GM21381 (cell line): ENCODE data around the gene IGSF9B.
"Not testable (repeated sequence)": the region's sequence is repeated elsewhere in the genome, so short reads cannot be mapped to it uniquely, and the experiment has no call there.

ENCODE experiments used
- ATAC-seq: cut with Tn5 transposase; IDR thresholded peaks from one replicate; pipeline ENCODE4 v1.9.1; 2021; ENCODE audit warnings: mild to moderate bottlenecking, moderate library complexity; ENCODE audit not compliant: unreplicated experiment

IGSF9B gene, protein sequence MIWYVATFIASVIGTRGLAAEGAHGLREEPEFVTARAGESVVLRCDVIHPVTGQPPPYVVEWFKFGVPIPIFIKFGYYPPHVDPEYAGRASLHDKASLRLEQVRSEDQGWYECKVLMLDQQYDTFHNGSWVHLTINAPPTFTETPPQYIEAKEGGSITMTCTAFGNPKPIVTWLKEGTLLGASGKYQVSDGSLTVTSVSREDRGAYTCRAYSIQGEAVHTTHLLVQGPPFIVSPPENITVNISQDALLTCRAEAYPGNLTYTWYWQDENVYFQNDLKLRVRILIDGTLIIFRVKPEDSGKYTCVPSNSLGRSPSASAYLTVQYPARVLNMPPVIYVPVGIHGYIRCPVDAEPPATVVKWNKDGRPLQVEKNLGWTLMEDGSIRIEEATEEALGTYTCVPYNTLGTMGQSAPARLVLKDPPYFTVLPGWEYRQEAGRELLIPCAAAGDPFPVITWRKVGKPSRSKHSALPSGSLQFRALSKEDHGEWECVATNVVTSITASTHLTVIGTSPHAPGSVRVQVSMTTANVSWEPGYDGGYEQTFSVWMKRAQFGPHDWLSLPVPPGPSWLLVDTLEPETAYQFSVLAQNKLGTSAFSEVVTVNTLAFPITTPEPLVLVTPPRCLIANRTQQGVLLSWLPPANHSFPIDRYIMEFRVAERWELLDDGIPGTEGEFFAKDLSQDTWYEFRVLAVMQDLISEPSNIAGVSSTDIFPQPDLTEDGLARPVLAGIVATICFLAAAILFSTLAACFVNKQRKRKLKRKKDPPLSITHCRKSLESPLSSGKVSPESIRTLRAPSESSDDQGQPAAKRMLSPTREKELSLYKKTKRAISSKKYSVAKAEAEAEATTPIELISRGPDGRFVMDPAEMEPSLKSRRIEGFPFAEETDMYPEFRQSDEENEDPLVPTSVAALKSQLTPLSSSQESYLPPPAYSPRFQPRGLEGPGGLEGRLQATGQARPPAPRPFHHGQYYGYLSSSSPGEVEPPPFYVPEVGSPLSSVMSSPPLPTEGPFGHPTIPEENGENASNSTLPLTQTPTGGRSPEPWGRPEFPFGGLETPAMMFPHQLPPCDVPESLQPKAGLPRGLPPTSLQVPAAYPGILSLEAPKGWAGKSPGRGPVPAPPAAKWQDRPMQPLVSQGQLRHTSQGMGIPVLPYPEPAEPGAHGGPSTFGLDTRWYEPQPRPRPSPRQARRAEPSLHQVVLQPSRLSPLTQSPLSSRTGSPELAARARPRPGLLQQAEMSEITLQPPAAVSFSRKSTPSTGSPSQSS (N-terminal part only)

DNA sequence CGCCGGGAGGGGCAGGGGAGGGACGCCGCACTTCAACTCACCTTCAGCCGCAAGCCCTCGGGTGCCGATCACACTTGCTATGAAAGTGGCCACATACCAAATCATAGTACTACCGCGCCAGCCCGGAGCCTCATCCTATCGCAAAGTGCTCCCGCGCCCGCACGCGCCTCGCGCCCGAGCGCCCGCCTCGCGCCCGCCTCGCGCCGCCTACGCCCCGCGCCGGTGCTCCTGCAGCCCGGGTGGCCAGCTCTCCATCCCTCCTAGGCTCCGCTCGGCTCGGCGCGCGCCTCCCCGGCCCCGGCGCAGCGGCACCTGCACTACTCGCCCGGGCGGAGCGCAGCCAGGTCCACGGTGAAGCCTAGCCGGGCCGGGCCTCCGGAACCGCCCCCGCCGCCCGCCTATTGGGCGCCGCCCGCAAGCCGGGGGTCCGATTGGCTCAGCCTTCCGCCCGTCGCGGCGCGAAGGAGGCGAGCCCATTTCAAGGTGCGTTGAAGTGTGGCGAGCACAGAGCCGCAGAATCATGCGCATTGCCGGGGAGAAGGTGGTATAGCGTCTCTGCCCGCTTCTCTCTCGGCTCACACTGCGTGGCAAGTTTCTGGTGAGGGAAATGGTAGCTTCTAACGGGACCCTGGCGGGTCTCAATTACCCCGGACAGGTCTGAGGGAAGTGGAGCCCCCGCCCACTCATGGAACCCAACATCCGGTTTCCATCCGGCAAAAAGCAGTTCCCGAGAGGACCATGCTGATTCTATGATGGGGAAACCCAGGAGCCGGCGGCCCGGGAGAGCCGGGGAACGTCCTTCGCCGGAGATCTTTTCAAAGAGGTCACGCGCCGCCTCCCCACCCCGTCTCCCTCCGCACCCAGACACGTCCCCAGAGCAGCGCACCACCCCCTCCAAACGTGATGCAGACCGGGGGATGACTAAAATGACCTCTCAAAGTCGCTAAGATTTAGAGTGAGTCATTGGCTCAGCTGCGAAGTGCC is at the start of gene IGSF9B:
Gene IGSF9B (minus strand): TSS at position 319 of the 984 bp plus-strand sequence. CDS start 214 bp downstream, at position 105.
- peak; percentile 99 for ATAC-seq

- no peak for ATAC-seq
These were observed 47.9 kb upstream of the IGSF9B start for GRCh38 chr11:134004496-134005172.

- ATAC-seq: no peak
These were observed 47.2 kb upstream of the IGSF9B start for GRCh38 chr11:134003792-134004495.

GRCh38 chr11:134002819-134003218 is 46.1 kb upstream of the IGSF9B start:
- ATAC-seq: not testable (repeated sequence)

DNA sequence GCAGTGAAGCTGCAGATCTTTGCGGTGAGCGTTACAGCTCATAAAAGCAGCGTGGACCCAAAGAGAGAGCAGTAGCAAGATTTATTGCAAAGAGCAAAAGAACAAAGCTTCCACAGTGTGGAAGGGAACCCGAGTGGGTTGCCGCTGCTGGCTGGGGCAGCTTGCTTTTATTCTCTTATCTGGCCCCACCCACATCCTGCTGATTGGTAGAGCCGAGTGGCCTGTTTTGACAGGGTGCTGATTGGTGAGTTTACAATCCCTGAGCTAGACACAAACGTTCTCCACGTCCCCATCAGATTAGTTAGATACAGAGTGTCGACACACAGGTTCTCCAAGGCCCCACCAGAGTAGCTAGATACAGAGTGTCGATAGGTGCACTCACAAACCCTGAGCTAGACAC is 45.6 kb upstream of the IGSF9B start:
- ATAC-seq: not testable (repeated sequence)

DNA sequence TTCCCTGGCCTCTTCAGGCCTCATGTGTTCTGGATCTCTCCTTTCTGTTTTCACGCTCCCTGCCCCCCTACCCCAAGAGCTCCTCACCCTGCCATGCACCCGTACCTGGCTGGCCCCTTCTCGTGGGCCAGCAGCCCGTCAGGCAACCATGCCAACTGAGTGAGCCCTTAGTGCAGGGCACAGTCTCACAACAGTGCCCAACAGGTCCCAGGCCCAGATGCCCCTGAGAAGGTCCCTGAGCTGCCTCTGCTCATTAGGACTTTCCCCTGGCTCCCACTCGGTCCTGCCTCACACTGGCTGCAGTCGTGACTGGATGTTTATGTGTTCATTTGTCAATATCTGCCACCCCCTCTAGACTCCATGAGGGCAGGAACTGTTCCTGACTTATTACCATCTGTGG is 44.8 kb upstream of the IGSF9B start:
- ATAC-seq: no peak

- no peak for ATAC-seq
These were observed 44.3 kb upstream of the IGSF9B start for GRCh38 chr11:134001088-134001487.

DNA sequence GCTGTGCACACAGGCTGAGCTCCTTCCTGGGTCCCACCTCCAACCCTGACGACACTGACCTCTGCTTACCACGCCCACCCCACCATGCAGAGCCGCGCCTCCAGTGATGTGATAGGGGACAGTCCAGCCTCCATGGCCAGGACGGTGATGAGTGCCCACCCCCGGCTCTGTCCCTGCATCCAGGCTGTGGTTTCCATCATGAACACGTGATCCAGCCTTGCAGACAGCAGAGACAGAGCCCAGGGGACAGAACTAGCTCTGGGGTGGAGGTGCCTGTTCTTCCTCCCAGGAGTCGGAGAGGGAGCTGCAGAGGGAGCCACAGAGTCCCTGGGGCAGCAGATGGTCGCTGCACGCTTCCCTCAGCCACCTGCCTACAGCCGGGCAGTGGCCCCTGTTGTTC is 42.6 kb upstream of the IGSF9B start:
- no peak for ATAC-seq

DNA sequence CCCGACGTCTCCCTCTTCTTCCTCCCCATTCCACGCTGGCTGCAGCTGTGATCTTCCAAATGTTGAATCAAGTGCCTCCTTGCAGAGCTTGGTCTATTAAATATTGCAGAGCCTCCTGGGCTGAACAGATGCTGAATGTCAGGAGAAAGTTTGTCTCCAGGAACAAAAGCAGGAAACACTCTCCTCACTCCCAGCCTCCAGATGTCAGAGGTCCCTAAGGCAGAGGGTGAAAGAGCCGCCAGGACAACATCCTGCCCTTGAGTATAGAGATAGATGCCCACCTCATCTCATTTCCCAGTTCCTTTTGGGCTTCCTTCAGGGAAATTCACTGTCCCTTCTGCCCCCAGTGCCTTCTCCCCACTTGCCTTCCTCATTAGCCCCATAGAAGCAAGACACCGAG is 40.8 kb upstream of the IGSF9B start:
- ATAC-seq: no peak

GRCh38 chr11:133996671-133997070 is 39.9 kb upstream of the IGSF9B start:
- ATAC-seq: no peak

- ATAC-seq: no peak
These were observed 38.3 kb upstream of the IGSF9B start for GRCh38 chr11:133995066-133995465.

DNA sequence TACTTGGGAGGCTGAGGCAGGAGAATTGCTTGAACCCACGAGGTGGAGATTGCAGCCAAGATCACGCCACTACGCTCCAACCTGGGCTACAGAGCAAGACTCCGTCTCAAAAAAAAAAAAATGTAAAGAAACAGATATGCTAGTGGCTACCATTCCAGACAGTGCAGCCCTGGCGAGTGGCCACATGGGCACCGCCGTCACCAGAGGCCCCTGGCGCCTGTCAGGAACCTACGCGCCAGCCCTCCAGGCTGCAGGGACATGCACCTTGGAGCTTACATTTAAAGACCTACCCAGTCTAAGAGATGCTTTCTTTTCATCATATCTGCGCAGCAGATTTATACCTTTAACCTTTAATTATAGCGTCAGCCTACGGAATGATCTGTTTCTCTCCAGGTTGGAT is 37.2 kb upstream of the IGSF9B start:
- no peak for ATAC-seq

GRCh38 chr11:133993107-133993506 is 36.3 kb upstream of the IGSF9B start:
- ATAC-seq: no peak

DNA sequence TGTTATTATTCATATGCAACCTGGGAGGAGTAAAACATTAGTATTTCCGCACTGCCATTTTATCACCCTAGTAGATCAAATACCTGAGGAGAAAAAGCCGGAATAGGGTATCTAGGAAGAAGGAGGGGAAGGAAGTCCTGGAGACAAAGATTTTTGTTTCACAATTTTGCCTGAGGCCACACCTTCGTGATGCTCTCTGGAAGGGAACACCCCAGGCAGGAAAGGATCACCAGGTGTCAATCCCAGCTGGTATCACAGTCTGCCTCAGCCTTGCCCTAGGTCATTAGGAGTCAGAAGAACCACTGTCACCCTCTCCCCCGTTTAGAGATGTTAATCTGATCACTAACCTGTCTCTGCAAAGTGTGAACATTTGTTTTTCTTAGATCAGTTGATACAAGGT is 35.4 kb upstream of the IGSF9B start:
- no peak for ATAC-seq

DNA sequence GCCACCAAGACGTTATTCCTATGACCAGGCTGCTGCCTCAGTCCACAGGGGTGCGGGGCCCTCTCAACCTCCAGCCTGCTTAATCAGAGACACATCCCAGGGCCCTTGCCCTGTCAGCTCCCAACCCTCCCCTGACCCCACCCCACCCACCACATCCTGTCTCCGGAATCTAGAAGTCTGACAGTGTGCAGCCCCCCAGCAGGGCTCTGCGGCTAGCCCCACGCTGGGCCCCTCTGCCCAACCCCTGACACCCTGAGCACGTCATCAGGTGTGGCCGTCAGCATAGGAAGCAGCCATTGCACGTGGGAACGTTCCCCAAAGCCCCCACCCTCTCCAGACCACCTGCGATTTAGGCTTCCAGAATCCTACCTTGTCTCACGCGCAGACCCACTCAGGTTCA is 34.3 kb upstream of the IGSF9B start:
- no peak for ATAC-seq

GRCh38 chr11:133990501-133990900 is 33.7 kb upstream of the IGSF9B start:
- ATAC-seq: no peak

GRCh38 chr11:133988686-133989410 is 32.1 kb upstream of the IGSF9B start:
- no peak for ATAC-seq

DNA sequence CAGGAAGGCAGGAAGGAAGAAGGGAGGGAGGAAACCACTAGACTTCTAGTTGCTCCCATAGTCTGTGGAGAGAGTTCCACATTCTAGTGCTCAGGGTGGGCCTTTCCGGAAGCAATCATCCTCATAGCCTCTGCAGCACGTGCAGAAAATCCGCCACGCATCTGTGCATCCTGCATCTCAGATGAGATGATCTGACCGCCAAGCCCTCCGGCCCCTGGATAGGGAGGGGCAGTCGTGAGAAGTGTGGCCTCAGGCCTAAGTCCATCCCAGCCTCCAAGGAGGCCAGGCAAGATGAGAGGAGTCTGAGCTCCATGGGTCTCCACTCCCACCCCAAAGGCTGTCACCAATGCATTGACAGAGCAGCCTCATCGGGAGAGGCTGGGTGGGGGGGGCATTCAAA is 30.4 kb upstream of the IGSF9B start:
- ATAC-seq: no peak
